Smooth muscle cell (in vitro differentiated cells): ENCODE results near the gene TRIM14. TPM values are rescaled to one million over a fixed set of nuclear protein-coding genes. Genes with fewer than 3 reads are reported as not detected.

Experiments used
- DNase-seq: peaks from one replicate; lab custom pipeline; 2025; ENCODE audit not compliant: unreplicated experiment; lab: John Stamatoyannopoulos, UW
- H2AFZ ChIP-seq: fragments of 200-600 bp; sonication (generic); 2 replicates; pipeline ENCODE4 v1.6.0; 2016; ENCODE audit warnings: antibody characterized with exemption, low read depth, mild to moderate bottlenecking
- H3F3A ChIP-seq: fragments of 200-600 bp; sonication (generic); 2 replicates; pipeline ENCODE4 v1.6.0; 2017; ENCODE audit warnings: antibody characterized with exemption, low read depth
- H3K27ac ChIP-seq: fragments of 200-600 bp; sonication (generic); 2 replicates; pipeline ENCODE4 v1.5.1; 2016; ENCODE audit warnings: low read depth, mild to moderate bottlenecking
- H3K27me3 ChIP-seq: fragments of 200-600 bp; sonication (generic); 2 replicates; pipeline ENCODE4 v1.6.1; 2016; ENCODE audit warnings: low read depth, mild to moderate bottlenecking
- H3K36me3 ChIP-seq: fragments of 200-600 bp; sonication (generic); 2 replicates; pipeline ENCODE4 v1.5.1; 2016; ENCODE audit warnings: low read depth
- H3K4me1 ChIP-seq: fragments of 200-600 bp; sonication (generic); 2 replicates; pipeline ENCODE4 v1.5.1; 2016; ENCODE audit warnings: low read depth
- H3K4me2 ChIP-seq: fragments of 200-600 bp; sonication (generic); 2 replicates; pipeline ENCODE4 v1.6.0; 2016; ENCODE audit warnings: mild to moderate bottlenecking
- H3K4me3 ChIP-seq: fragments of 200-600 bp; sonication (generic); 2 replicates; pipeline ENCODE4 v1.5.1; 2016; ENCODE audit warnings: mild to moderate bottlenecking
- H3K79me2 ChIP-seq: fragments of 200-600 bp; sonication (generic); 2 replicates; pipeline ENCODE4 v1.6.0; 2016; ENCODE audit warnings: low read depth, mild to moderate bottlenecking
- H3K9ac ChIP-seq: fragments of 200-600 bp; sonication (generic); 2 replicates; pipeline ENCODE4 v1.6.0; 2016; ENCODE audit warnings: low read depth
- H3K9me3 ChIP-seq: fragments of 200-600 bp; sonication (generic); replicated peaks from 2 replicates; pipeline ENCODE4 v1.5.1; 2016; ENCODE audit warnings: low read depth
- H4K20me1 ChIP-seq: fragments of 200-600 bp; sonication (generic); 2 replicates; pipeline ENCODE4 v1.6.0; 2016; ENCODE audit warnings: low read depth
- WGBS: methylation state at CpG from one replicate; pipeline ENCODE4 v1.1.7; 2016; ENCODE audit warnings: low lambda C conversion rate; 5-methylcytosine and 5-hydroxymethylcytosine counted together
- polyA plus RNA-seq: library from polyadenylated mRNA; unstranded; fragments of >200 nt; fragmentation: Nextera tagmentation; extraction: Ambion mirVana; gene quantifications from 2 replicates; pipeline ENCODE4 v1.2.1, GENCODE V29; 2016
- total RNA-seq: library from RNA; depleted of rRNA; stranded (reverse); fragments of >200 nt; gene quantifications from 2 replicates; pipeline ENCODE4 v1.2.3, GENCODE V29; 2014
- TF ChIP-seq, protein P1 (sequence below): fragments of 200-600 bp; sonication (generic); IDR thresholded peaks from 2 replicates; pipeline ENCODE4 v1.5.1; 2017; ENCODE audit warnings: borderline replicate concordance, mild to moderate bottlenecking, antibody characterized with exemption; ENCODE audit not compliant: insufficient read depth, poor library complexity, severe bottlenecking

The TRIM14 gene
- total and polyA plus RNA-seq, 2 experiments from 2014 or later = 1.2 to 2.5 TPM

DNA sequence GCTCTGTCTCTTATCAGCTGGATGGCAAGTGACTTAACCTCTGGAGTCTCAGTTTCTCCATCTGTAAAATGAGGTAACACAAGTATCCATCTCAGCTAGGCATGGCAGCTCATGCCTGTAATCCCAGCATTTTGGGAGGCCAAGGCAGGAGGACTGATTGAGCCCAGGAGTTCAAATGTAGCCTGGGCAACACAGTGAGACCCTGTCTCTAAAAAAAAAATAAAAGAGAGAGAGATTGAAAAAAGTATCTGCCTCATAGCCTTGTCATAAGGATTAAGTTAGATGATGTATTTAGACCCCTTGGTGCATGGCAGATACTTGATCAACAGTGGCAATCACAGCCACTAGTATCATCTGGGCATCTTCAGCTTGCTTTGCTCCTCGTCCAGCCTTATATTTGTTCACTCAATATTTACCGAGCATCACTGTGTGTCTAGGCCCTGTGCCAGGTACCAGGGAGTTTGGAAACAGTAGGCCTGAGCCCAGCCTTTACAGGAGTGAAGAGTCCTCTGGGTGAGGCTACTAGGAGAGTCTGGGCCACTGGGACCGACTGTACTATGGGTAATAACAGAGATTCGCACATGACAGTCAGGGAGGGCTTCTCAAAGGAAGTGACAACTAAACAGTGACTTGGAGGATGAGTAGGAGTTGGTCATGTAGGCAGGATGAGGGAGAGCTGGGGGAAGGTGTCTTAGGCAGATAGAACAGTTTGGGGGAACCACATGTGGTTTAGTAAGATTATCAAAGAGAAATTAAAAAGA, 39.2 kb upstream of the TRIM14 start:
- Histone ChIP-seq H3K4me2 (no peak overlapping the region), H3K79me2 (no peaks in the 10 kb centered on the region), H2AFZ (no peak overlapping the region), H3K36me3 (no peaks in the 10 kb centered on the region), H3K9ac (no peak overlapping the region), H3K4me1 (no peaks in the 10 kb centered on the region), H3K27me3 (no peaks in the 10 kb centered on the region), H3F3A (no peaks in the 10 kb centered on the region), H3K9me3 (no peaks in the 10 kb centered on the region), H3K4me3 (no peak overlapping the region), H4K20me1 (no peaks in the 10 kb centered on the region), H3K27ac (no peak overlapping the region)
- WGBS = 93% methylated on average over 4 of the region's 4 CpGs
- DNase-seq = no peak
- TF ChIP-seq, protein P1, sequence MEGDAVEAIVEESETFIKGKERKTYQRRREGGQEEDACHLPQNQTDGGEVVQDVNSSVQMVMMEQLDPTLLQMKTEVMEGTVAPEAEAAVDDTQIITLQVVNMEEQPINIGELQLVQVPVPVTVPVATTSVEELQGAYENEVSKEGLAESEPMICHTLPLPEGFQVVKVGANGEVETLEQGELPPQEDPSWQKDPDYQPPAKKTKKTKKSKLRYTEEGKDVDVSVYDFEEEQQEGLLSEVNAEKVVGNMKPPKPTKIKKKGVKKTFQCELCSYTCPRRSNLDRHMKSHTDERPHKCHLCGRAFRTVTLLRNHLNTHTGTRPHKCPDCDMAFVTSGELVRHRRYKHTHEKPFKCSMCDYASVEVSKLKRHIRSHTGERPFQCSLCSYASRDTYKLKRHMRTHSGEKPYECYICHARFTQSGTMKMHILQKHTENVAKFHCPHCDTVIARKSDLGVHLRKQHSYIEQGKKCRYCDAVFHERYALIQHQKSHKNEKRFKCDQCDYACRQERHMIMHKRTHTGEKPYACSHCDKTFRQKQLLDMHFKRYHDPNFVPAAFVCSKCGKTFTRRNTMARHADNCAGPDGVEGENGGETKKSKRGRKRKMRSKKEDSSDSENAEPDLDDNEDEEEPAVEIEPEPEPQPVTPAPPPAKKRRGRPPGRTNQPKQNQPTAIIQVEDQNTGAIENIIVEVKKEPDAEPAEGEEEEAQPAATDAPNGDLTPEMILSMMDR = no peak

DNA sequence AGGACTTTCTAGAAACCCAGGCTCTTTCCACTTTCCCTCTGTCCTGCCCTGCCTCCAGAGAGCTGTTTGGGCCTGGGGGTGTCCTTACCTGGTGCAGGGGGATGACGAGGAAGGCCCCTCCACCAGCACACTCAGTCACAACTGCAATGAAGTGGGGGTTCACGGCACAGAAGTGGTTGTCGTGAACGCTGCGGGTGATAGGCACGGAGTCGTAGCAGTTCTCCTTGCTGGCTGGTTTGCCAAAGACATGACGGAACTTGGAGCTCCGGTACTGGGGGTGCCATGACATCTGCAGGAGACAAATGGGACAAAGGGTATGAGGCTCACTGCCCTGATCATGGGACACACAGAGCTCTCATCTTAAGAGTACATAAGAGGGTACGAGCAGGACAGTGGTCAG, 38.4 kb upstream of the TRIM14 start:
- TF ChIP-seq, protein P1 = no peak
- no peak overlapping the region for H3K9ac ChIP-seq

DNA sequence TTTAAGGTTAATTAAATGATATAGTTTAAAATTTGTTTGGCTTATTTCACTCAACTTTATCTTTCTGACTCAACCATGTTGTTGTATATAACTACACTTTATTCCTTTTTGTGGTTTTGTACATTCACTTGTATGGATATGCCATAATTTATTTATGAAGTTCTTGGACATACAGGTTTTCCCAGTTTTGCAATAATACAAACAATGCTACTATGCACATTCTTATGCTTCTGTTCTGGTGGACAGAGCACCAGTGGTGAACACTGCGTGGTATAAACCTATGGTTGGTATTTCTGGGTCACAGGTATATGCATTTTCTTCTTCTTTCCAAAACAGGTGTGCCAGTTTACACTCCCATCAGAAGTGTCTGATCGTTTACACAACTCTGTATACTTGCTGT, 35.7 kb upstream of the TRIM14 start:
- Histone ChIP-seq H3K4me2 (no peak overlapping the region), H3K27me3 (no peaks in the 10 kb centered on the region), H4K20me1 (no peaks in the 10 kb centered on the region), H3F3A (no peaks in the 10 kb centered on the region), H3K9me3 (no peaks in the 10 kb centered on the region), H3K4me3 (no peak overlapping the region), H3K79me2 (no peaks in the 10 kb centered on the region), H3K9ac (no peak overlapping the region), H3K4me1 (no peaks in the 10 kb centered on the region), H3K27ac (no peak overlapping the region), H2AFZ (no peak overlapping the region), H3K36me3 (no peaks in the 10 kb centered on the region)
- TF ChIP-seq, protein P1 = no peak
- 88% methylated on average over 2 of the region's 2 CpGs for WGBS
- no peak for DNase-seq

More for the DNA sequence above, 38.4 kb upstream of the TRIM14 start:
- Histone ChIP-seq H3K36me3 (no peaks in the 10 kb centered on the region), H4K20me1 (no peaks in the 10 kb centered on the region), H3K9me3 (no peaks in the 10 kb centered on the region), H3K79me2 (no peaks in the 10 kb centered on the region), H2AFZ (no peak overlapping the region), H3K27me3 (no peaks in the 10 kb centered on the region), H3K4me2 (no peak overlapping the region), H3F3A (no peaks in the 10 kb centered on the region), H3K27ac (no peak overlapping the region), H3K4me1 (no peaks in the 10 kb centered on the region), H3K4me3 (no peak overlapping the region)
- WGBS = 96% methylated on average over 10 of the region's 10 CpGs
- DNase-seq = no peak

DNA sequence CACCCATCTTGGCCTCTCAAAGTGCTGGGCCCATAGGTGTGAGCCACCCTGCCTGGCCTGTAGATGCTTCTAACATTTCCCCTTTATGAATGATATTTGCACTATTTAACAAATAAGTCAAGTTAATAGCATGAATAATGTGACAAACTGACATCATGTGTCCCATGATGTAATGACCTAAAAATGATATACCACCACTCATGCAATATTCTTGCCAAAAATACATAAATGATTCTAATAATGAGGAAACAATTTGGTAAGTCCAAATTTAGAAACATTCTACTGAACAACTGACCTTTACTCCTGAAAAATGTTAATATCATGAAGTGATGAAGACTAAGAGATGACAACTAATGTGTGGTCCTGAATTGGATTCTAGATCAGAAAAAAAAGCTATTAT, 33.5 kb upstream of the TRIM14 start:
- Histone ChIP-seq H2AFZ (no peak overlapping the region), H3K9ac (no peak overlapping the region), H3K9me3 (no peaks in the 10 kb centered on the region), H4K20me1 (no peaks in the 10 kb centered on the region), H3K4me2 (no peak overlapping the region), H3K4me3 (no peak overlapping the region), H3K36me3 (no peaks in the 10 kb centered on the region), H3K27me3 (no peaks in the 10 kb centered on the region), H3K4me1 (no peaks in the 10 kb centered on the region), H3K79me2 (no peaks in the 10 kb centered on the region), H3K27ac (no peak overlapping the region), H3F3A (no peaks in the 10 kb centered on the region)
- DNase-seq = no peak
- TF ChIP-seq, protein P1 = no peak
